ENCODE measurements around the gene SMO. TPM values are rescaled to one million over a fixed set of nuclear protein-coding genes. Genes with fewer than 3 reads are reported as not detected.

Gene SMO
- total and polyA plus RNA-seq, 2 experiments from 2014 or later, result 13.1 to 61.5 TPM

- TF ChIP-seq ZNF462 (CRISPR knock-in tag; IDR thresholded peaks at IDR 0.05) (no peak), NANOG (IDR thresholded peaks at IDR 0.05; ENCODE audit: borderline replicate concordance) (no peak), REST (IDR thresholded peaks at IDR 0.05; ENCODE audit: unreplicated experiment) (no peak), ETS1 (IDR thresholded peaks at IDR 0.05) (no peak), EZH2phosphoT487 (IDR thresholded peaks at IDR 0.05; ENCODE audit: unreplicated experiment) (no peak)
Measured at GRCh38 chr7:129203050-129203741, 14.8 kb downstream of the SMO start (continued).

All from GM23338 (cell line).